Caco-2 (cell line): ENCODE results near the gene ACOXL. TPM values are rescaled to one million over a fixed set of nuclear protein-coding genes. Genes with fewer than 3 reads are reported as not detected.

Experiments used
- BruUV-seq: library from RNA; stranded (reverse); fragments of 400-500 nt; replicated peaks from 2 replicates; lab custom pipeline; 2021; lab: Mats Ljungman, UMichigan
- CTCF ChIA-PET: fragments of 300-600 bp; sonication (Branson Sonifier 250); formaldehyde crosslinking; loops from one replicate; lab custom pipeline; 2022; ENCODE audit warnings: antibody characterized with exemption; lab: Charles Lee
- POLR2A ChIA-PET: fragments of 300-600 bp; sonication (Branson Sonifier 250); formaldehyde crosslinking; loops from one replicate; lab custom pipeline; 2022; ENCODE audit warnings: antibody characterized with exemption; lab: Charles Lee
- DNase-seq, 2 experiments: peaks; one replicate each; pipeline versions ENCODE4 v3.0.0 to v3.0.0-alpha.2; 2020 to 2022
- H3K27me3 ChIP-seq: replicated peaks from 2 replicates; pipeline ENCODE4 v1.6.0; 2011; ENCODE audit warnings: low read length; ENCODE audit not compliant: control insufficient read depth, insufficient read depth
- H3K36me3 ChIP-seq: 2 replicates; pipeline ENCODE4 v1.5.1; 2011; ENCODE audit warnings: low read length; ENCODE audit not compliant: control insufficient read depth, insufficient read depth
- H3K4me1 ChIP-seq: fragments of 250-450 bp; sonication (Bioruptor Pico); 2 replicates; pipeline ENCODE4 v1.5.1; 2020; ENCODE audit warnings: mild to moderate bottlenecking
- H3K4me3 ChIP-seq: 2 replicates; pipeline ENCODE4 v1.5.1; 2011; ENCODE audit warnings: low read depth, mild to moderate bottlenecking, control low read depth, low read length
- H3K9me3 ChIP-seq: fragments of 250-450 bp; sonication (Bioruptor Pico); 2 replicates; pipeline ENCODE4 v1.5.1; 2020; ENCODE audit warnings: mild to moderate bottlenecking, moderate library complexity
- H3K27ac Mint-ChIP-seq: one replicate; pipeline ENCODE4 v1.8.0; 2022; ENCODE audit warnings: mixed read lengths; ENCODE audit not compliant: unreplicated experiment
- H3K27me3 Mint-ChIP-seq: one replicate; pipeline ENCODE4 v1.8.0; 2022; ENCODE audit warnings: mixed read lengths; ENCODE audit not compliant: insufficient read depth, unreplicated experiment
- H3K36me3 Mint-ChIP-seq: one replicate; pipeline ENCODE4 v1.8.0; 2022; ENCODE audit warnings: mild to moderate bottlenecking, mixed read lengths; ENCODE audit not compliant: insufficient read depth, unreplicated experiment
- H3K4me1 Mint-ChIP-seq: one replicate; pipeline ENCODE4 v1.8.0; 2022; ENCODE audit warnings: low read depth, mixed read lengths; ENCODE audit not compliant: unreplicated experiment
- H3K4me3 Mint-ChIP-seq: one replicate; pipeline ENCODE4 v1.8.0; 2022; ENCODE audit warnings: mild to moderate bottlenecking, moderate library complexity, mixed read lengths; ENCODE audit not compliant: unreplicated experiment
- H3K9me3 Mint-ChIP-seq: one replicate; pipeline ENCODE4 v1.8.0; 2022; ENCODE audit warnings: mixed read lengths; ENCODE audit not compliant: unreplicated experiment
- intact Hi-C: fragments of 100-400 bp; cut with micrococcal nuclease; formaldehyde crosslinking; loops from one replicate; pipeline ENCODE4 v1.10.0; 2022; ENCODE audit not compliant: unreplicated experiment
- total RNA-seq: library from RNA; stranded (reverse); gene quantifications from 2 replicates; pipeline ENCODE4 v1.2.3, GENCODE V29; 2022
- TF ChIP-seq, protein P1 (sequence below), 2 experiments: fragments of 200-600 bp in 1 of 2; IDR thresholded peaks; 1 replicate in 1 of 2; 2 replicates in 1 of 2; pipeline versions ENCODE4 v1.5.1 to v1.8.0; 2011 to 2022; ENCODE audit warnings: antibody characterized with exemption in 1 of 2, control low read depth in 1 of 2, inconsistent platforms in 1 of 2, low read depth in 1 of 2, low read length in 1 of 2, mild to moderate bottlenecking in 1 of 2, moderate library complexity in 1 of 2; ENCODE audit not compliant: insufficient read depth in 1 of 2, severe bottlenecking in 1 of 2, unreplicated experiment in 1 of 2

Gene ACOXL
- total RNA-seq, 1 experiment from 2014 or later: 2.6 TPM

DNA sequence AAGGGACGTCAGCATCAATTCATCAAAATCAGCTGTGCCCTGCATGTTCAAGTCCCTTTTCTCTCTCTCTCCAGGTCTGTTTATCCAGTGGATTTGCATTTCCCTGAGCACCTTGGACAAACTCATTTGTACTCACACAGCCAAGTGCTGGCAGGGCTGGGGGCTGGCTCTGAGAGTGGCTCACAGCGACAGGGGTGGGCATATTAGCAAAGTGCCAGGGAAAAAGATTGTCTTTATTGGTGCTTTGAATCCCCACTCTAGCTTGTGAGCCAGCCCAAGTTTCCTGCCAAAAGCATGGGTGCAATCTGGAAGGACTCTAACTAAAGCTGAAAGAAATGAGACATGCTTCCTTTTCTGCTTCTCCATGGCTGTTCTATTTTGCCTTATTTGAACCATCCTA lies 56.6 kb downstream of the ACOXL start:
- POLR2A ChIA-PET: no interaction called here
- no TSS peak for BruUV-seq
- H3K36me3 ChIP-seq: no peaks in the 10 kb centered on the region
- H3K36me3 Mint-ChIP-seq: no peaks in the 10 kb centered on the region
- no peak overlapping the region for H3K27ac Mint-ChIP-seq
- DNase-seq: no peak
- TF ChIP-seq, protein P1, sequence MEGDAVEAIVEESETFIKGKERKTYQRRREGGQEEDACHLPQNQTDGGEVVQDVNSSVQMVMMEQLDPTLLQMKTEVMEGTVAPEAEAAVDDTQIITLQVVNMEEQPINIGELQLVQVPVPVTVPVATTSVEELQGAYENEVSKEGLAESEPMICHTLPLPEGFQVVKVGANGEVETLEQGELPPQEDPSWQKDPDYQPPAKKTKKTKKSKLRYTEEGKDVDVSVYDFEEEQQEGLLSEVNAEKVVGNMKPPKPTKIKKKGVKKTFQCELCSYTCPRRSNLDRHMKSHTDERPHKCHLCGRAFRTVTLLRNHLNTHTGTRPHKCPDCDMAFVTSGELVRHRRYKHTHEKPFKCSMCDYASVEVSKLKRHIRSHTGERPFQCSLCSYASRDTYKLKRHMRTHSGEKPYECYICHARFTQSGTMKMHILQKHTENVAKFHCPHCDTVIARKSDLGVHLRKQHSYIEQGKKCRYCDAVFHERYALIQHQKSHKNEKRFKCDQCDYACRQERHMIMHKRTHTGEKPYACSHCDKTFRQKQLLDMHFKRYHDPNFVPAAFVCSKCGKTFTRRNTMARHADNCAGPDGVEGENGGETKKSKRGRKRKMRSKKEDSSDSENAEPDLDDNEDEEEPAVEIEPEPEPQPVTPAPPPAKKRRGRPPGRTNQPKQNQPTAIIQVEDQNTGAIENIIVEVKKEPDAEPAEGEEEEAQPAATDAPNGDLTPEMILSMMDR (IDR thresholded peaks at IDR 0.05; ENCODE audit: insufficient read depth in 1 of 2, low read depth in 1 of 2, low read length in 1 of 2, severe bottlenecking in 1 of 2, unreplicated experiment in 1 of 2): no peak
- no peaks in the 10 kb centered on the region for H3K9me3 ChIP-seq
- H3K27me3 ChIP-seq: no peaks in the 10 kb centered on the region
- no peaks in the 10 kb centered on the region for H3K4me1 ChIP-seq
- H3K4me3 Mint-ChIP-seq: no peak overlapping the region
- H3K4me1 Mint-ChIP-seq: peaks cover 6% of the 10 kb centered on the region
- no peak overlapping the region for H3K4me3 ChIP-seq
- peaks cover 10% of the 10 kb centered on the region for H3K9me3 Mint-ChIP-seq
- CTCF ChIA-PET: no interaction called here
- peaks cover 4% of the 10 kb centered on the region for H3K27me3 Mint-ChIP-seq
- intact Hi-C loops: no loop called here

DNA sequence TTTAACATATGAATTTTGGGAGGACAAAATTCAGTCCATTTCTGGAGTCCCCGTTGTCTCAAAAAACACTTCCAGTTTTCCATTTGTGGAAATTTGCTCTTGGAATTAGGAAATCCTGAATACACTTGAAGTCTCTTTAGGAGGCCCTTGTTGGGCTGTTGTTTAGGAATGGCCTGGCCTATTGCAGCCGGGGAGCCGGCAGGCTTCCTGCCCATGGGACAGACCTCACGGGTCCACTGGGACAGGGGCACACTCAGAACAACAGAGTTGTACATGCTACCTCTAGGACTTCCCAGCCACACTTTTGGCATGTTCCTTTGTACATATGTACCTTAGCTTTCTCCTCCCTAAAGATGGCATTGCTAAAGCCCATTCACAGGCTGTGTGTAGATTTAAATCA lies 57.3 kb downstream of the ACOXL start:
- Histone ChIP-seq H3K4me3 (no peak overlapping the region), H3K9me3 (no peaks in the 10 kb centered on the region), H3K36me3 (no peaks in the 10 kb centered on the region), H3K4me1 (no peaks in the 10 kb centered on the region), H3K27me3 (no peaks in the 10 kb centered on the region)
- peaks cover 6% of the 10 kb centered on the region for H3K4me1 Mint-ChIP-seq
- ChIA-PET CTCF (no interaction called here), POLR2A (no interaction called here)
- peaks cover 10% of the 10 kb centered on the region for H3K9me3 Mint-ChIP-seq
- no peak overlapping the region for H3K27ac Mint-ChIP-seq
- intact Hi-C loops: no loop called here
- BruUV-seq: no TSS peak
- TF ChIP-seq, protein P1 (IDR thresholded peaks at IDR 0.05; ENCODE audit: insufficient read depth in 1 of 2, low read depth in 1 of 2, low read length in 1 of 2, severe bottlenecking in 1 of 2, unreplicated experiment in 1 of 2): no peak
- H3K27me3 Mint-ChIP-seq: peaks cover 4% of the 10 kb centered on the region
- H3K36me3 Mint-ChIP-seq: no peaks in the 10 kb centered on the region
- no peak for DNase-seq
- H3K4me3 Mint-ChIP-seq: no peak overlapping the region

DNA sequence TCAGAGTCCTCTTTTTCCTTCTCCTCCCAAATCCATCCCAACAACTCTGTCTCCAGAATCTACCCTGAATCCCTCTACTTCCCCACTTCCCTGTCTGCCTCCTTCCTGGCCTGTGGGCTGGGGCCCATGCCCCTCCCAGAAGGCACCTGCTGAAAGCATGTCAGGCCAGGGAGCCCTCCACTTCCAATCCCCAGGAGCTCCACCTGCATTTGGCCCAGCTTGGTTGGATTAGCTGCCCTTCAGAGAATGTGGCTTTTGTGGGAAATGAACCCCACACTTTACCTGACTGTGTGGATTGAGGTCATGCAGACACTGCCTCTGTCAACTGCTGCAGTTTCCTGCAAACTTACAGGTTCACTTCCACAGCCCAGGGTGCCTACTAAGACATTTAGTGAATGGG lies 58.5 kb downstream of the ACOXL start:
- Histone ChIP-seq H3K4me1 (no peaks in the 10 kb centered on the region), H3K36me3 (no peaks in the 10 kb centered on the region), H3K4me3 (no peak overlapping the region), H3K9me3 (no peaks in the 10 kb centered on the region), H3K27me3 (no peaks in the 10 kb centered on the region)
- Mint-ChIP-seq H3K27me3 (peaks cover 4% of the 10 kb centered on the region), H3K27ac (no peak overlapping the region), H3K36me3 (no peaks in the 10 kb centered on the region), H3K9me3 (peaks cover 6% of the 10 kb centered on the region), H3K4me3 (no peak overlapping the region), H3K4me1 (peaks cover 6% of the 10 kb centered on the region)
- ChIA-PET CTCF (no interaction called here), POLR2A (no interaction called here)
- TF ChIP-seq, protein P1 (IDR thresholded peaks at IDR 0.05; ENCODE audit: insufficient read depth in 1 of 2, low read depth in 1 of 2, low read length in 1 of 2, severe bottlenecking in 1 of 2, unreplicated experiment in 1 of 2): no peak
- intact Hi-C loops: no loop called here
- BruUV-seq: no TSS peak
- DNase-seq: no peak
